ENCODE data around the gene ZP4. TPM values are rescaled to one million over a fixed set of nuclear protein-coding genes. Genes with fewer than 3 reads are reported as not detected.
A peak's percentile ranks its signal among the peaks of the same experiment; 100 is the strongest.

ZP4 gene
- total RNA-seq, 1 experiment from 2014 or later, result not detected

- CTCF ChIA-PET, result interaction anchor here (0.7 kb wide), 1 partner anchor 16 kb away, joined by 4 read pairs; no protein-coding TSS in a partner anchor
- Mint-ChIP-seq H3K27ac (ENCODE audit: unreplicated experiment) (no peak overlapping the region), H3K36me3 (ENCODE audit: insufficient read depth, unreplicated experiment) (no peaks in the 10 kb centered on the region), H3K4me1 (ENCODE audit: low read depth, unreplicated experiment) (peaks cover 8% of the 10 kb centered on the region), H3K9me3 (ENCODE audit: low read depth, unreplicated experiment) (peaks cover 5% of the 10 kb centered on the region), H3K27me3 (ENCODE audit: unreplicated experiment) (no peaks in the 10 kb centered on the region), H3K4me3 (ENCODE audit: low read depth, unreplicated experiment) (no peak overlapping the region)
- no peak for DNase-seq
- TF ChIP-seq, protein P1, sequence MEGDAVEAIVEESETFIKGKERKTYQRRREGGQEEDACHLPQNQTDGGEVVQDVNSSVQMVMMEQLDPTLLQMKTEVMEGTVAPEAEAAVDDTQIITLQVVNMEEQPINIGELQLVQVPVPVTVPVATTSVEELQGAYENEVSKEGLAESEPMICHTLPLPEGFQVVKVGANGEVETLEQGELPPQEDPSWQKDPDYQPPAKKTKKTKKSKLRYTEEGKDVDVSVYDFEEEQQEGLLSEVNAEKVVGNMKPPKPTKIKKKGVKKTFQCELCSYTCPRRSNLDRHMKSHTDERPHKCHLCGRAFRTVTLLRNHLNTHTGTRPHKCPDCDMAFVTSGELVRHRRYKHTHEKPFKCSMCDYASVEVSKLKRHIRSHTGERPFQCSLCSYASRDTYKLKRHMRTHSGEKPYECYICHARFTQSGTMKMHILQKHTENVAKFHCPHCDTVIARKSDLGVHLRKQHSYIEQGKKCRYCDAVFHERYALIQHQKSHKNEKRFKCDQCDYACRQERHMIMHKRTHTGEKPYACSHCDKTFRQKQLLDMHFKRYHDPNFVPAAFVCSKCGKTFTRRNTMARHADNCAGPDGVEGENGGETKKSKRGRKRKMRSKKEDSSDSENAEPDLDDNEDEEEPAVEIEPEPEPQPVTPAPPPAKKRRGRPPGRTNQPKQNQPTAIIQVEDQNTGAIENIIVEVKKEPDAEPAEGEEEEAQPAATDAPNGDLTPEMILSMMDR (IDR thresholded peaks at IDR 0.05; ENCODE audit: unreplicated experiment), result no peak
- no TSS peak for BruUV-seq (replicated peaks)
- intact Hi-C loops (cut with micrococcal nuclease; ENCODE audit: unreplicated experiment), result no loop called here
Measured at GRCh38 chr1:237884237-237884636, 6.5 kb downstream of the ZP4 start.

- intact Hi-C loops (cut with micrococcal nuclease; ENCODE audit: unreplicated experiment), result no loop called here
- H3K4me3 Mint-ChIP-seq (ENCODE audit: low read depth, unreplicated experiment), result no peak overlapping the region
- no peaks in the 10 kb centered on the region for H3K36me3 Mint-ChIP-seq (ENCODE audit: insufficient read depth, unreplicated experiment)
- DNase-seq, result peak; percentile 47
- no TSS peak for BruUV-seq (replicated peaks)
- CTCF ChIA-PET, result interaction anchor here (1.1 kb wide), 1 partner anchor 13 kb away, joined by 3 read pairs; no protein-coding TSS in a partner anchor
- H3K27ac Mint-ChIP-seq (ENCODE audit: unreplicated experiment), result no peak overlapping the region
- no peaks in the 10 kb centered on the region for H3K27me3 Mint-ChIP-seq (ENCODE audit: unreplicated experiment)
- peaks cover 2% of the 10 kb centered on the region for H3K9me3 Mint-ChIP-seq (ENCODE audit: low read depth, unreplicated experiment)
- peaks cover 47% of the 10 kb centered on the region for H3K4me1 Mint-ChIP-seq (ENCODE audit: low read depth, unreplicated experiment)
- TF ChIP-seq, protein P1 (IDR thresholded peaks at IDR 0.05; ENCODE audit: unreplicated experiment), result no peak
Measured at GRCh38 chr1:237879195-237879594, 11.5 kb downstream of the ZP4 start.

DNA sequence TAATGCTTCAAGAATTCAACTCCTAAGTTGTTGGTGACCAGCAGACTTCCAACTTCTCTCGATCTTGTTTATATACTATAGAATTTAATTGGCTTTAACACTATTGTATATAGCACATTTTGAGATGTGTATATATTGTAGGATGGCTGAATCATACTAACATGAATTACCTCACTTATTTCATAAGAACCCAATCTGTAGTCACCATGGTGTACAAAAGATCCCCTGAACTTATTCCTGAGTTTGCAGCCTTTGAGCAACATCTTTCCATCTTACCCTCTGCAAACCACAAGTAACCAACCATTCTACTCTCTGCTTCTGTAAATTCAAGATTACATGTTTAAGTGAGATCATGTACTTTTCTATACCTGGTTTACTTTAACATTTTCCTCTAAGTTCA is 12.3 kb downstream of the ZP4 start:
- no TSS peak for BruUV-seq (replicated peaks)
- intact Hi-C loops (cut with micrococcal nuclease; ENCODE audit: unreplicated experiment), result no loop called here
- H3K4me3 Mint-ChIP-seq (ENCODE audit: low read depth, unreplicated experiment), result no peak overlapping the region
- CTCF ChIA-PET, result interaction anchor here (1.1 to 1.2 kb wide), 2 partner anchors 14 kb away, joined by 3 read pairs; no protein-coding TSS in a partner anchor
- no peaks in the 10 kb centered on the region for H3K36me3 Mint-ChIP-seq (ENCODE audit: insufficient read depth, unreplicated experiment)
- no peaks in the 10 kb centered on the region for H3K27me3 Mint-ChIP-seq (ENCODE audit: unreplicated experiment)
- no peak overlapping the region for H3K27ac Mint-ChIP-seq (ENCODE audit: unreplicated experiment)
- peaks cover 55% of the 10 kb centered on the region for H3K4me1 Mint-ChIP-seq (ENCODE audit: low read depth, unreplicated experiment)
- H3K9me3 Mint-ChIP-seq (ENCODE audit: low read depth, unreplicated experiment), result peaks cover 2% of the 10 kb centered on the region
- DNase-seq, result no peak
- TF ChIP-seq, protein P1 (IDR thresholded peaks at IDR 0.05; ENCODE audit: unreplicated experiment), result no peak

DNA sequence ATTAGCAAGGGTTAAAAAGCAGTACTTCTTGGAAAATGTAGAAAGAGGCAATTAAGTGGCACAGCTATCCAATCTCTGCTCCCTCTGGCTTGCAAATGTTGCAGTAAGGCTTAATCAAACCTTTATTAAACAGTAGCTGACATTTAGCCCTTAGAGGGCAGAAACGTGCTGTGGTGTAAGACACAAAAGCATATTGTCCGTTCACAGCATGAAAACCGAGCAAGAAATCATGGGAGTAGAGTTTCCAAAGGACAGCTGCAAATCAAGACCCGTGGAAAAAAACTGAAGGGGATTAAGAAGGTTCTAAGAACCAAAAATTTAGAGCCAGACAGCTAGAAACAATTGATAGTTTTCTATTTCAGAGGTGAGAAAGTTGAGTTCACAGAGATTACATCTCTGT is 13.1 kb downstream of the ZP4 start:
- CTCF ChIA-PET, result interaction anchor here (1.2 kb wide), 1 partner anchor 13 kb away, joined by 3 read pairs; no protein-coding TSS in a partner anchor
- Mint-ChIP-seq H3K27me3 (ENCODE audit: unreplicated experiment) (no peaks in the 10 kb centered on the region), H3K27ac (ENCODE audit: unreplicated experiment) (peak overlapping the region; percentile 14), H3K9me3 (ENCODE audit: low read depth, unreplicated experiment) (no peaks in the 10 kb centered on the region), H3K4me1 (ENCODE audit: low read depth, unreplicated experiment) (peaks cover 63% of the 10 kb centered on the region), H3K4me3 (ENCODE audit: low read depth, unreplicated experiment) (no peak overlapping the region), H3K36me3 (ENCODE audit: insufficient read depth, unreplicated experiment) (no peaks in the 10 kb centered on the region)
- no peak for DNase-seq
- intact Hi-C loops (cut with micrococcal nuclease; ENCODE audit: unreplicated experiment), result no loop called here
- BruUV-seq (replicated peaks), result no TSS peak
- TF ChIP-seq, protein P1 (IDR thresholded peaks at IDR 0.05; ENCODE audit: unreplicated experiment), result no peak
